Medulla oblongata (tissue), 1 donor: Measurements from ENCODE around the gene BAK1.
A peak's percentile ranks its signal among the peaks of the same experiment; 100 is the strongest.
"Not testable (repeated sequence)": the region's sequence is repeated elsewhere in the genome, so short reads cannot be mapped to it uniquely, and the experiment has no call there.

ENCODE experiments used
- DNase-seq: peaks from one replicate; pipeline ENCODE4 v3.0.0-alpha.2; 2015; ENCODE audit errors: extremely low spot score

Gene BAK1

DNA sequence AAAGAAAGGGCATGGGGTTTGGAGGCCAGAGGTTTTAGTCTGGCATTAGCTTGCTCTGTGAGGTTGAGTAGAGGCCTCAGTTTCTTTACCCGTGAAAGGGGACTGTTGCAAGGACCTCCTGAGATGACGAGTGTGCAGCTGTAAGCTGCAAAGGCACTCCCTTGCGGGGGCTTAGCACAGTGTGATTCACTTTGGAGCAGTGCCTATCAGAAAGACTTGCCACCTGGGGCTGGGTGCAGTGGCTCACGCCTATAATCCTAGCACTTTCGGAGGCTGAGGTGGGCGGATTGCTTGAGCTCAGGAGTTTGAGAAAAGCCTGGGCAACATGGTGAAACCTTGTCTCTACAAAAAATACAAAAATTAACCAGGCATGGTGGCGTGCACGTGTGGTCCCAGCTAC lies 7.5 kb upstream of the BAK1 start:
- DNase-seq, result no peak

DNA sequence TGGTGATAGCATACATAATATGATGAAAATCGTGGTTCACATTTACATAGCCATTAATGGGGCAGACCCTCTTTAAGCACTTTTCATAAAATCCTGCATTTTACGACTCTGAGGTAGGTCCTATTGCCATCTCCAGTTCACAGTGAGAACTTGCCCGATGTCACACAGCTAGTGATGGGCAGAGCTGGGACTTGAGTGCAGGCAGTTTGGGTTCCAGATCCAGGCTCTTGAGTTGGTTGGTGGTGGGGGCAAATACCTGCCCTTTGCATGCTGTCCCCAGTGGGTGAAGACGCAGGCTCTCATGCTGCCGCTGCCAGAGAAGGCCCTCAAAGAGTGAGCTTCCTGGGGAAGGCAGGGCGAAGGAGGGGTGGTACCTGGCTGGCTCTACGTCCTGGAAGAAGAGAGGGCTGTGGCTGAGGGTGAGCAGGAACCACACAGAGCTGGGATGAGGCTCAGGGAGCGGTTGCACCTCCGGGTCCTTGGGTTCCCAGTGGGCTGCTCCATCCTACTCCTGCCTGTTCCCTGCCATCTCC lies 6.1 kb upstream of the BAK1 start:
- no peak for DNase-seq

DNA sequence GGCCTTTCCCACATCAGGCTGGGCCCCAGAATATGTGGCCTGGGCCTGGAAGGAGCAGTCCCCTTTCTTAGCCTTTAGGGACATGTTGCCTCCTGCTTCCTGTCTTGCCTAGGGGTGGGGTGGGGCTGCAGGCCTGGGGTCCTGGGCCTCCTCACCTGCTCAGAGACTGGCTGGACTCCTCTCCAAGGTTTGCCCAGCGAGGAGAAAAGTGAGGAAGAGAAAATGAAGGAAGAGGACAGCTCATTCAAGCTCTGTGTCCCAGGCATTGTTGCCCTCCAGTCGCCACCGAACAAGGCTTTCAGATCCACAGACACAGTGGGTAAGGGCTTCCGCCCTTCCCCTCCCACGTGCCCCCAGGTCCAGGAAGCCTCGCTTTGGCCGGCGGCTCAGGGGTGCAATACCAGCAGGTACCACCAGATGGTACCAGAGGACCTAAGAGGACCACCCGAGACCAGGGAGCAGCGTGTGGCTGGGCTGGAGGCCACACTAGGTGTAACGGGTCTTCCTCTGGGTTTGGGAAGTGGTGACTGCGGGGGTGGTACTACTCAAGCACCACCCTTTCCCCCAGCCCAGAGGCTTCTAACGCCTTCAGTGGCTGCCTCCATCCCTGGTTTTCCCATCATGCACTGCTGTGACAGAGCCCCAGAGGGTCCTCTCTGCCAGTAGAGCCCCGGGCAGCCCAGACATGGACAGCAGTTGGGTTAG lies 5.5 kb upstream of the BAK1 start:
- DNase-seq, result peak; percentile 85

DNA sequence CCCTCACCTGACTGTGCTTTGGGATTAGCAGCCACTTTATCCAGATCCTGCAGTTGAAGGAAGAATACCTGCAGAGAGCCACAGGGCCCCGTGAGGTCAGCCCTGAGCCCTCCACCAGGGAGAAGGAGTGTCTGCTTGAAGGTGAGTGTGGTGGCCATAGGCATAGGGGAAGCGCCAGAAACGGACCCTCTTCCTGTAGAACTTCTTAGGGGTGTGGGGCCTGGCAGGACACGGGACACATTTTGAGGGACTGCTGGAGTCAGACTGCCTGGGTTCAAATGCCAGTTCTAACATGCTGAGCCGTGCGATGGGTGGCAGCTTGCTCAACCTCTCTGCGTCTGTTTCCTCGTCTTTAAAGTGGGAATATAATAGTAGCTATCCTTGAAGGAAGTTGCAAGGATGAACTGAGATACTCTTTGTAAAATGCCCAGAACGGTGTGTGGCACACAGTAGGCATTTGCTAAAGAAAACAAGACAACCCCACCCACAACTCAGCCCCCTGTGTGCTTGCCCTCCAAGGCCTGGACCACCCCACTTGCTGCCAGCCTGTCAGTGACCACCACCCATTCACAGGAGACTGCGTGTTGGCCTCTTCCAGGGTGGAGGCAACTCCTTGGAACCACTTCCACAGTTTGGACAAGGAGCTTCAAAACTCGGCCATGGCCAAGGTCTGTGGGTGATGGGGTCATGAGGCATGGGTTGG lies 4.8 kb upstream of the BAK1 start:
- no peak for DNase-seq

DNA sequence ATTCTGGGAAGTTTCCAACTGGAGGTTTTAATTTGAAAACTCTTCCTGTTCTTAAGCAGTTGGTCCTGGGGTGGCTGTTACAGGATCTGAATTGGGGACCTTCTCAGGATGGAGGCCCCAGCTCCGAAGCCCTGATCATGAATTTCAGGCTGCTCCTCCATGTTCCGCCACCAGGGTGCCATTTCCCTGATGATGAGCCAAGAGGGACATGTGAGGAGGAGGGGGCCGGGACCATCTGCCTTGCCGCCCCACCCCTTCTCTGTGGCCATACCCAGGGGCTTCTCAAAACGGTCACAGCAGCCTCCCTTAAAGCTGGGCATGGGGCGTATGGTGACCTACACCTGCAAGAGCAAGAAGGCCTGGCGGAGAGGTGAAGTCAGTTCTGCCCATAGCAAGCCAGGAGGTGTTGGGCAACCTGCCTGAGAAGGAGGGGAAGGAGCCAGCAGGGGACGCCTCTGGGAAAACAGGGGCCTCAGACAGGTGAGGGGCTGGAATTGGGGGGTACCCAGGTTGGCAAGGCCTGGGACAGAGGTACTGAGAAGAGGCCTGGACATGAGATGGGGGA lies 3.6 kb upstream of the BAK1 start:
- no peak for DNase-seq

DNA sequence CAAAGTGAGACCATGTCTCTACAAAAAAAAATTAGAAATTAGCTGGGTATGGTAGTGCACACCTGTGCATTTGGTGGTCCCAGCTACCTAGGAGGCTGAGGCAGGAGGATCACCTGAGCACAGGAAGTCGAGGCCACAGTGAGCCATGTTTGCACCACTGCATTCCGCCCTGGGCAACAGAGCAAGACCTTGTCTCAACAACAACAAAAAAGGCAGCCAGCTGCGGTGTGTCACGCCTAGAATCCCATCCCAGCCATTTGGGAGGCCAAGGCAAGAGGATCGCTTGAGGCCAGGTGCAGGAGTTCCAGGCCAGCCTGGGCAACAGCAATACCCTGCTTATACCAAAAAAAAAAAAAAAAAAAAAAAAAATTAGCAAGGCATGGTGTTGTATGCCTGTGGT lies 1.1 kb upstream of the BAK1 start:
- no peak for DNase-seq

DNA sequence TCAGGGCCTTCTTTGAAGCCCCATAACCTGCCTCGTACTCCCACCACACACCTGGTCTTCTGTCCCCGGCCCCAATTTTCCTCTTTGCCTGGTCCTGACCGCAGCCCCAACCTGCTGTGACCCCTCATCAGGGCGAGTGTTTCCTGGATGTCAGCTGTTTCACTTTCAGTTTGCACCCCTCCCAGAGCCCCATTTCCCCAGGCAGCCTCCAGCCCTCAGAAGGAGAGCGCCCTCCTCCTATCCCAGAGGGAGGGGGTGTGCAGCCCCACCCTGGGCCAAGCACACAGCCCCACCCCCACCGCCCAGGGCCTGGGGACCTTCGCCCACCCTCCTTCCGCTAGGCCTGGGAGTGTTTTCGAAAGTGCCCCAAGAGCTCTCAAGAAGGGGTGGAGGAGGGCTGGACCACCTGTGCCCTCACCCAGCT lies 1.5 kb downstream of the BAK1 start:
- DNase-seq, result no peak

DNA sequence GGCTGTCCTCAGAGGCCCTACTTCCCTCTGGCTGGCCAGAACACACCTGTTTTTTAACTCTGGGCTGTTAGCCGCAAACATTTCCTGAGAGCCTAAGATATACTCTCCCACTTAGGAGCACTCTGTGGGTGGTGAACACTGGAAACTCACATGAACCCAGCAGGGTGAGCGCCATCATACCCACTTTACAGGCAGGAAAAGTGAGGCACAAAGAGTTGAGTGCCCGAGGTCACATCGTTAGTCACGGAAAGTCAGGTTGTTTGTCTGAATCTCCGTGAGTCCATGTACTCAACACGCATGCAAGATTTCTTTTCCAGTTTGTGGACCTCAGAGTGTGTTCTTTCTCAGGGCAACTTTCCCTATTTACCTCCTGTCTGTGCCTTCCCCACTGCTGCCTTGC lies 1.9 kb downstream of the BAK1 start:
- no peak for DNase-seq

DNA sequence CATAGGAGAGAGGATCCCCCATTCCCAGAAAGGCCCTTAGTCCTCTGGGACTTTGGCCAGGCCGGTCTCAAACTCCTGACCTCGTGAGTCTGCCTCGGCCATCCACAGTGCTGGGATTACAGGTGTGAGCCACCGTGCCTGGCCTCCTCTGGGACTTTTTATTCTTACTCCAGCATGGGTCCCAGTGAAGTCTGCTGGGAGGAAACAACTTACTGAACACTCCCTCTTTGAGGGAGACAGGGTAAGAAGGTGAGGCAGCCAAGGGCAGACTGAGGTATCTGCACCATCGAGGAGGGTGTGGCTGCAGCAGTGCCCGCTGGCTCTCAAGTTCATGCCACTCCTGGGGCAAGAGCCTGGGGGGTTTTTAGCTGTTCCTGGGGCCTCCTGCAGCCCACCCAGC lies 2.4 kb downstream of the BAK1 start:
- DNase-seq, result no peak

DNA sequence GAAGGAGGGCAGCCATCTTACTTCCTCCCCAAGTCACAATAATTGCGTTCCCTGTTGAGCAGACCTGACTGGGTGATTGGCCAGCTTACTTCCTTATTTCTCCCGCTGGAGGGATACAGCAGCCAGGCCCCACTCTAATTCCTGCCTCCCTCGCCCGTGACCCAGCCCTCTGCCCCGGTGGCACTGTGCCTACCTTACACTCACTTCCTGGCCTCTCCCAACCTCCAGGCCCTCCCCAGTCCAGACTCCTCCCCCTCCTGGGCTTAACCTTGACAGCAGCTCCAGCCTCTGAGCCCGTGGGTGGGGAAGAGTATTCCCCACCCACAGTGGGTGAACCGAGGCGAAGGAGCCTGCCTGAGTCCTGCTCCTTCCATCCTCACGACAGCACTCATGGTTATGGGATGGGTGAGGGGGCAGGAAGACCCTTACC lies 3.0 kb downstream of the BAK1 start:
- peak; percentile 27 for DNase-seq

DNA sequence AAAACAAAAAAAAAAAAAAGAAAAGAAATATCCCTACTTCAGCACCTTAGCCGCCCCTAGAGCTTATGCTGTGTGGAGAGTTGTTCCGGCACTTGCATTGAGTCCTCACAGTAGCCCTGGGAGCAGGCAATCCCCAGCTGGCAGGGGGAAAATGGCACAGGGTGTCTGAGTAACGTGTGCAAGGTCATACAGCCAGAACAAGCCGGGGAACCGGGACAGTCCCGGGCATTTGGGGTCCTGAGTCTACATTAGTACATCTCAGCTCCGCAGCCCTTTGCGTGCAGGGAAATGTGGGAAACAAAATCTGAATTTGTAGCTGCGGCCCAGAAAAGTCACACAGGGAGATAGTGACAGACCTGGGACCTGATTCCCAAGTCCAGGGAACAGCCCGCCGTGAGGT lies 3.4 kb downstream of the BAK1 start:
- no peak for DNase-seq

DNA sequence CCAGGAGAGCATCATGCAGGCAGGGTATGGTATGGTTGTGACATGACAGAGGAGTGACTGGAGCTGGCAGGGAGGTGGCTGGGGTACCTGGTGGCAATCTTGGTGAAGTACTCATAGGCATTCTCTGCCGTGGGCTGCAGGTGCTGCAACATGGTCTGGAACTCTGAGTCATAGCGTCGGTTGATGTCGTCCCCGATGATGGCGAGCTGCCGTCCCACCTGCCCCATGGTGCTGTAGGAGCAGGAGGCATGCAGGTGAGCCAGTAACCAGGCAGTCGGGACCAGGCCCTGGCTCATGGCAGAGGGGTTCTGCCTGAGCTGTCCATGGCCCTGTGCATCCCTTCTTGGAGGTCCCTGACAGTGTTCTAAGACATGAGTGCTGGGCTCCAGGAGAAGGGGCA lies 4.9 kb downstream of the BAK1 start:
- DNase-seq, result no peak

DNA sequence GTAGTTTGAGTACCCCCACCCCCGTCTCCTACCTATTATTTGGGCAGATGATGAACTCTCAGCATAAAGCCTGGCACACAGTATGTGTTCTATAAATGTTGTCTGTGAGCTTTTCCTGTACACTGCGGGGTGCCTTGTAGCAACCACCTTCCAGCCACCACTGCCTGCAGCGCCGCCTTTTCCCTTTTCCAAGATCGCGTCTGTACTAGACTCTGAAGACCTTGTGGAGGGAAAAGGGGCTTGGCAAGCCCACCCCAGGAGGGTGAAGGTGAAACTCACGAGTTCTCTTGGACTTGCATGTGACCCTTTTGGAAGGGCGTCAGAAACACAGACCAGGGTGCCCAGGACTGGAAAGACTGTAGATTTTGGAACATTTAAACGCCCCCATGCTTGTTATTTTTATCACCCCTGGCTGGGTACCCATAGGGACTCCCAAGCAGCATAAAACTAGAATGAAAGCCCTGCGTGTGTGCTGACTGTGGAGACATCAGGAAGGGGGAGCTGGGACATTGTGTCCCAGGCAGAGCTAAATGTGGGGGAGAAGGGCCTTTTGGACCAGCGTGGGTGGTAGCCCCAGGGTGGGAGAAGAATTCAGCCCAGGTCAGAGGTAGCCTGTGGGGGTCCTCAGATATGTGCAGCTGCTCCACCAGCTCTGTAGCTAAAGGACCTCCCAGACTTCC lies 8.3 kb downstream of the BAK1 start:
- no peak for DNase-seq

DNA sequence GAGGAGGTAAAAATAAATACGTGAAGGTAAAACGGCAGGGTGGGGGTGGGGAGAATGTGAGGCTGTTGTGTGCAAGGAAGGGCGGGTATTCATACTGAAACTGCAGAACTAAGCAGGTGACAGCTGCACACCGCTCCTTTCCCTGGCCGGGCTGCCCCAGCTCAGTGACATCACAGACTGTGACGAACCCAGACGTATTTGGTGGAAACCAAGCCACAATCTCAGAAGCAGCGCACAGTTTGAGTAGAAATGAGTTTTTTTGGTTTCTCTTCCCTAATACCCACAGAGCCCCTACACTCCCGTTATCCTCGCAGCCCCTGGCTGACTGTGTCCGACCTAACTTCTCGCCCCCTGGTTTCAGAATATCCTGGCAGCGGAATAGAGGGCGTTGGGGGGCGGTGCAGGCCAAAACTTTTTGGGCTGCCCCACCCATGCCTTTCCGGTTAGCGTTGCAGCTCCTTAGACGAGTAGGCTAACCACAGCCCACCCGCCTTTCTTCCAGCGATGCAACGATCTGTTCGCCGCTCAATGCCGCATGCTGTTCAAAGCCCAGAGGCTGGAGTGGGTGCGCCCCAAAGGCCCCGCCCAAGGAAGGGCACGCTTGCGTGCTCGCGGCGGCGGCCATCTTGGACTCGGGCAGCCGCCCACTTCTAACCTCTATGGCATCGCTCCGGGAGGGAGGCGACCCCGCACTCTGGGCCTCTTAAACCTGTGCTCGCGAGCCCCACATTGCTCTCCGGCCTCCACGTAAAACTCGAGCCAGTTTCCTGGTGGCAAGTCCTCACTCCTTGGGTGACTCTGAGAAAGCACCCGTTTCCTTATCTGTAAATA lies 9.1 kb downstream of the BAK1 start:
- DNase-seq, result peak; percentile 83

DNA sequence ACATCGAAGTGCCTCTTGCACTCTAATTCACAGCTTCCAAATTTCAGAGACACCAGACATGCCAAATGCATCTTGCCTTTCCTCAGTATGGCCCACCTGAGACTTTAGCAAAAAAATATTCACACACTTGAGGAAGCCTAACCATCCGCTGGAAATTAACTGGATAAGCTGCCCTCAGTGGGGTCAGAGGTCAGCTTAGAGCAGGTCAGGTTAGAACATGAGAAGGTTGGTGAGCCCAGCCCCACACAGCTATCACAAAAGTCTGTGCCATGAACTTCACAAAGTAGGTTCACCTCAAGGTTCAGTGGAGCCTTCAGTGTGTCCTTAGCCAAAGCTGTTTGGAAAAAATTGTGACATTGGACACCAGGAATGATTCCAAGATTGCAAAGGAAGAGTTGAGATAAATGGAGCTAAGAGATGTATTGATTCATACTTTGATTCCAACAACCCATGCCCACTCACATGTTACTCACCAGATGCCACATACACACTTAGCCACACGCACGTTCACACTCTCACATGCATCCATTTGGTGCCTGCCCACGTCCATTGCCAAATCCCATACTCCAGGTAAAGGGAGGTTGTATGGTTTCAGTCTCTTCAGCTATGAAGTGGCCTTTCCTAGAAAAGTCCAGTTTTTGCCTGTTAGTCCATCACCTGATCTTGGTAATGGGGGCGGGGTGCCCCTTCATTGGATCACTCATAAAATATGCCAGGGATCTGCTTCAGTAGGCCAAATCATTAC lies 11.1 kb downstream of the BAK1 start:
- no peak for DNase-seq

DNA sequence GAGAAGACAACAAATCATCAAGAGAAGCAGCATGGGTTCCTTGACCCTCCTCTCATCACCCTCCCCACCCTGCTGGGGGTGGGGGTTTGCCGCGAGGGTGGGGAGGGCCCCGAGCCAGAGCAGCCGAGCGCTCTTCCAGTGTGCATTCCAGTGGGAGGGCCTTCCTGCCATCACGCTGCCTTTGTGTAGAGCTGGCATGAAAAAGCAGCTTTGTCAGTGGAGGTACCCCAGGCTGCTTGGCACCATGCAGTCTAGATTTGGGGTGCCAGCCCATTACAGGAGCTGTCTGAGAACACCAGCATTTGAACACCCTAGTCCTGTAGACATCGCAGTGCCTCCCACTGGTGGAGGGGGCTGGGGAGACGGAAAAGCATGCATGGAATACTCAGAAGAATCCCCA lies 12.2 kb downstream of the BAK1 start:
- no peak for DNase-seq

DNA sequence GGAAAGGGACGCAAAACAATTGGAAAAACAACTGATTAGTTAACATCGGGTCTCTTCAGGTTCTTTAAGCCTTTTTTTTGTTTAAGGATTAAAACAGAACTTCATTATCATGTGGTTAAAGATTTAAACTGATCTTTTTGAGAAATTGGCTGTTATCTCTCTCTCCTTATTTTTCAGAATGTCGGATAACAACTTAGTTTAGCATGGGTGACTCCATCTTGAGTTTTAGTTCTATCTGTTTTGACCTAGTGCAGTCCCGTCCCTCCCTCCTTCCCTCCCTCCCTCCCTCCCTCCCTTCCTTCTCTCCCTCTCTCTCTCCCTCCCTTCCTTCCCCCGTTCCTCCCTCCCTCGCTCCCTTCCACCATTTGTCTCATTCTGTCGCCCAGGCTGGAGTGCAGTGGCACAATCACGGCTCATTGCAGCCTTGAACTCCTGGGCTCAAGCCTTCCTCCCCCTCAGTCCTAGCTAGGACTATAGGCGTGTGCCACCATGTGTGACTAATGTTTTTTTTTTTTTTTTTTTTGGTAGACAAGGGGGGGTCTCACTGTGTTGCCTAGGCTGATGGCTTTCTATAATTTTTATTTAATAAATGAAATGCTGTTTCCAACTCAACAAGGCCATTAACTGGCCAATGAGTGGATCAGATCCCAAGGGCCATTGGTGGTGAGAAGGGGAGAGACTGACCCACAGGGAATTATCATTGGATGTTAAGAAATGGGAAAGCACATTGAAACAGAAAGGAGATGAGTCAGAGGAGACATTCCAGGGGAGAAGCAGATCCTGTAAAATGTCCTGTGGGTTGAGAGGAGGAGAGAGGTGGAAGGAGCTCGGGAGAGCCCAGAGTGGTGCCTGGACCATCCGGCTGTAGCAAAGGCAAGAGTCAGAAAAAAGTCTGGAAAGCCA lies 13.6 kb downstream of the BAK1 start:
- no peak for DNase-seq

DNA sequence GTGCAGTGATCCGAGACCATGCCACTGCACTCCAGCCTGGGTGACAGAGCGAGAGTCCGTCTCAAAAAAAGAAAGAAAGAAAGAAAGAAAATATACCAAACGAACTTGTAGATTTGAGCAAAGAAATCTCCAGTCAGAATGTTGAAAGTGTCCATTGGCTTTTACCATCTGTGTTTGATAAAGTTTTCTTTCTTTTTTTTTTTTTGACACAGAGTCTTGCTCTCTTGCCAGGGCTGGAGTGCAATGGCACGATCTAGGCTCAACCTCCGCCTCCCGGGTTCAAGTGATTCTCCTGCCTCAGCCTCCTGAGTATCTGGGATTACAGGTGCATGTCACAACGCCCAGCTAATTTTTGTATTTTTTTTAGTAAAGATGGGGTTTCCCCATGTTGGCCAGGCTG lies 21.3 kb downstream of the BAK1 start:
- DNase-seq, result no peak

DNA sequence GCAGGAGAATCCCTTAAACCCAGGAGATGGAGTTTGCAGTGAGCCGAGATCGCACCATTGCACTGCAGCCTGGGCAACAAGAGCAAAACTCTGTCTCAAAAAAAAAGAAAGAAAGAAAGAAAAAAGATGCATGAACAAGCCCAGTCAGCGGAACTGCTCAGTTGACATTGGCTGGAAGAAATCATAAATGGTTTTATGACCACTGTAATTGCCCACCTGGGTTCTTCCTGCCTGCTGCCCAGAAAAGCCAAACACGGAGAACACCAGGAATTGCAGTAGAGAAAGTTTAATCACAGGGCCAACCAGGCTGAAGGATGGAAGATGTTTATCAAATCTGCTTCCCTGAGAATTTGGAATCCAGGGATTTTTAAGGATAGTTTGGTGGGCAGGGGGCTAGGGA lies 22.7 kb downstream of the BAK1 start:
- no peak for DNase-seq

DNA sequence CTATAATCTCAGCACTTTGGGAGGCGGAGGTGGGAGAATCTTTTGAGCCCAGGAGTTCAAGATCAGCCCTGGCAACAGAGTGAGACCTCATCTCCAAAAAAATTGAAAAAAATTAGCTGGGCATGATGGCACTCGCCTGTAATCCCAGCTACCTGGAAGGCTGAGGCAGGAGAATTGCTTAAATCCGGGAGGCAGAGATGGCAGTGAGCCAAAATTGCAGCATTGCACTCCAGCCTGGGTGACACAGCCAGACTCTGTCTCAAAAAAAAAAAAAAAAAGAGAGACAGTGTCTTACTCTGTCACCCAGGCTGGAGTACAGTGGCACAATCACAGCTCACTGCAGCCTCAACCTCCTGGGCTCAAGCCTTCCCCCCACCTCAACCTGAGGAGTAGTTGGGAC lies 27.2 kb downstream of the BAK1 start:
- not testable (repeated sequence) for DNase-seq
